NB4 (cell line): Measurements from ENCODE around the gene DPT.

Experiments used
- DNase-seq: peaks from one replicate; pipeline ENCODE4 v3.0.0; 2010; ENCODE audit warnings: low read depth
- H3K4me3 ChIP-seq: one replicate; pipeline ENCODE4 v1.5.1; 2011; ENCODE audit warnings: mild to moderate bottlenecking, low read depth, low read length, moderate library complexity
- MYC ChIP-seq: IDR thresholded peaks from 2 replicates; pipeline ENCODE4 v1.6.1; 2011; ENCODE audit warnings: low read depth, low read length
- POLR2A ChIP-seq: IDR thresholded peaks from 2 replicates; pipeline ENCODE4 v1.6.1; 2011; ENCODE audit warnings: mild to moderate bottlenecking; ENCODE audit not compliant: insufficient read length; ENCODE audit errors: extremely low read depth
- TF ChIP-seq, protein P1 (sequence below): IDR thresholded peaks from one replicate; pipeline ENCODE4 v1.5.1; 2012; ENCODE audit warnings: low read depth, low read length
- TF ChIP-seq, protein P2 (sequence below): IDR thresholded peaks from 2 replicates; pipeline ENCODE4 v1.6.1; 2011; ENCODE audit warnings: low read depth, low read length

DPT gene

GRCh38 chr1:168719306-168720111 lies 9.5 kb downstream of the DPT start:
- DNase-seq = peak; percentile 51
- TF ChIP-seq MYC (no peak), POLR2A (no peak)
- TF ChIP-seq, protein P1, sequence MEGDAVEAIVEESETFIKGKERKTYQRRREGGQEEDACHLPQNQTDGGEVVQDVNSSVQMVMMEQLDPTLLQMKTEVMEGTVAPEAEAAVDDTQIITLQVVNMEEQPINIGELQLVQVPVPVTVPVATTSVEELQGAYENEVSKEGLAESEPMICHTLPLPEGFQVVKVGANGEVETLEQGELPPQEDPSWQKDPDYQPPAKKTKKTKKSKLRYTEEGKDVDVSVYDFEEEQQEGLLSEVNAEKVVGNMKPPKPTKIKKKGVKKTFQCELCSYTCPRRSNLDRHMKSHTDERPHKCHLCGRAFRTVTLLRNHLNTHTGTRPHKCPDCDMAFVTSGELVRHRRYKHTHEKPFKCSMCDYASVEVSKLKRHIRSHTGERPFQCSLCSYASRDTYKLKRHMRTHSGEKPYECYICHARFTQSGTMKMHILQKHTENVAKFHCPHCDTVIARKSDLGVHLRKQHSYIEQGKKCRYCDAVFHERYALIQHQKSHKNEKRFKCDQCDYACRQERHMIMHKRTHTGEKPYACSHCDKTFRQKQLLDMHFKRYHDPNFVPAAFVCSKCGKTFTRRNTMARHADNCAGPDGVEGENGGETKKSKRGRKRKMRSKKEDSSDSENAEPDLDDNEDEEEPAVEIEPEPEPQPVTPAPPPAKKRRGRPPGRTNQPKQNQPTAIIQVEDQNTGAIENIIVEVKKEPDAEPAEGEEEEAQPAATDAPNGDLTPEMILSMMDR = no peak
- TF ChIP-seq, protein P2, sequence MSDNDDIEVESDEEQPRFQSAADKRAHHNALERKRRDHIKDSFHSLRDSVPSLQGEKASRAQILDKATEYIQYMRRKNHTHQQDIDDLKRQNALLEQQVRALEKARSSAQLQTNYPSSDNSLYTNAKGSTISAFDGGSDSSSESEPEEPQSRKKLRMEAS = no peak
- H3K4me3 ChIP-seq = no peak overlapping the region

- no peak for DNase-seq
- TF ChIP-seq, protein P1 = no peak
- TF ChIP-seq POLR2A (no peak), MYC (no peak)
- TF ChIP-seq, protein P2 = no peak
- no peak overlapping the region for H3K4me3 ChIP-seq
Observed at GRCh38 chr1:168717906-168718891, 10.8 kb downstream of the DPT start.

DNA sequence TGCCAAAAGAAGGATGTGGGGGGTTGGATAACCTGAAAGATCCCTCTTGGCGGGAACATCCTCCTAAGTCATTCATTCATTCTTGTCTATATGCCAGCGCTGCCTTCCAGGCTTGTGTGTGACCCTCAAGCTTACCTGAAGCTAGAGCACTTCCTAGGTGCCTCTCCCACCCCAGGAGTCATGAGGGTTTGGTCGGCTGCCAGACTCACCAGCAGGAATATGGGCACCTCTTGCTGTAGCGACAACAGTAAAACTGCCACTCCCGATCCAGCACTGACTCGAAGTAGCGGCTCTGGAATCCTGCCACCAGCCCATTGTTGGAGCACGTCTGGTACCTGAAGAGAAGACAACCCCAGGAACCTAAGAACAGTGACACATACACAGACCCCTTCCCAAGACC lies 15.0 kb downstream of the DPT start:
- no peak for DNase-seq
- TF ChIP-seq MYC (no peak), POLR2A (no peak)
- TF ChIP-seq, protein P2 = no peak
- TF ChIP-seq, protein P1 = no peak
- H3K4me3 ChIP-seq = no peak overlapping the region

- no peak for TF ChIP-seq MYC
- no peak overlapping the region for H3K4me3 ChIP-seq
- peak; percentile 12 for DNase-seq
Observed at GRCh38 chr1:168709405-168710363, 19.3 kb downstream of the DPT start.

GRCh38 chr1:168708698-168709404 lies 20.2 kb downstream of the DPT start:
- DNase-seq = no peak
- H3K4me3 ChIP-seq = no peak overlapping the region
- TF ChIP-seq, protein P2 = no peak
- no peak for TF ChIP-seq MYC
- TF ChIP-seq, protein P1 = no peak
- TF ChIP-seq POLR2A = no peak
